DMS153 treated with DMSO at 0.1 percent for 48 hours (cell line): ENCODE measurements around the gene TMC6.
"Not testable (repeated sequence)": the region's sequence is repeated elsewhere in the genome, so short reads cannot be mapped to it uniquely, and the experiment has no call there.

Experiments used
- DNase-seq: peaks from one replicate; lab custom pipeline; 2025; ENCODE audit not compliant: unreplicated experiment; lab: John Stamatoyannopoulos, UW

The TMC6 gene

GRCh38 chr17:78082988-78083387, 45.6 kb downstream of the TMC6 start:
- peak; percentile 10 for DNase-seq

- DNase-seq = not testable (repeated sequence)
These were observed 46.1 kb downstream of the TMC6 start for GRCh38 chr17:78082355-78082872.

GRCh38 chr17:78081551-78081950, 47.0 kb downstream of the TMC6 start:
- no peak for DNase-seq

- no peak for DNase-seq
These were observed 49.3 kb downstream of the TMC6 start for GRCh38 chr17:78079253-78079652.

GRCh38 chr17:78075545-78075944, 53.0 kb downstream of the TMC6 start:
- DNase-seq = no peak

- DNase-seq = no peak
These were observed 53.5 kb downstream of the TMC6 start for GRCh38 chr17:78075011-78075410.

- DNase-seq = no peak
These were observed 55.6 kb downstream of the TMC6 start for GRCh38 chr17:78072961-78073360.

- DNase-seq = no peak
These were observed 58.9 kb downstream of the TMC6 start for GRCh38 chr17:78069695-78070094.

GRCh38 chr17:78066976-78067375, 61.6 kb downstream of the TMC6 start:
- not testable (repeated sequence) for DNase-seq

- no peak for DNase-seq
These were observed 63.8 kb downstream of the TMC6 start for GRCh38 chr17:78064708-78065107.

GRCh38 chr17:78063489-78063888, 65.1 kb downstream of the TMC6 start:
- DNase-seq = no peak

GRCh38 chr17:78062596-78062995, 66.0 kb downstream of the TMC6 start:
- no peak for DNase-seq
